ENCODE measurements around the gene RFESD.

RFESD gene

DNA sequence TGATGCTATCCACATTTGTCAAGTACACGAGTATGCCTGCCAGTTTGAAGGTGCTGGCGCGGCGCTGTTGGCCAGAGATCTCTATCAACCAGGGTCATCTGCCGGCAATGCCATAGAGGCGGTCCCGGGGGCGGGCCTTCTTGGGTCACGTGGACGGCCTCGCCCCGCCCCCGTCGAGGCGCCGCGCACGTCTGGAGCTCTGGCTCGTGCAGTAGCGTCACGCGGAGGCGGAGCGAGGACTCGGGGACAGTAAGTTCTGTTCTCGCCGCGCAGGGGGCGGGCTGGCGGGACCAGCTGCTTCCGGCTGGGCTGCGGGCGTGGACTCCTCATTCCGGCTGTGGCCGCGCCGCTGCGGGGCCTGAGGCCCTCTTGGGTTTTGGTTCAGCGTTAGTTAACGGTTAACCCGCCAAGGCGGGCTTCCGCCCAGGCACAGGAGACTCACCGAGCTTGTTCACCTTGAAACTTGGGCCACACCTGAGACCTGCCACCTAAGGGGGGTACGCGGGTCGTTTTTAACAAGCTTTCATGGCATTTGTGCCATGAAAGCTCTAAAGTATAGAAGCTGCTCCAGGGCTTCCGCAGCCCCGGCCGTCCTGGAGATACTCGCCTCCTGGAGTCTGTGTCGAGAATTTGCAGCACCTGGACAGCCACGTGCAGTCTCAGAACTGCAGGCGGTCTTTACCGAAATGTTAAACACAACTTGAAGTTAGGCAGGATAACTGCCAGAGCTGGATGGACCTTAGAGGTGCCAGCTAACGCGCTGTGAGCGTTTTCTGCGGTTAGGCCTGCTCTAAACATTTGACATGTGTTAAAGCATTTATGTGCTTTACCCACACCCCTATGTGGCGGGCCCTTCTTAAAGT is at the start of gene RFESD:
Gene RFESD, plus strand, starts transcription at position 209 of the 863 bp plus-strand sequence. CDS start 5,495 bp downstream, outside the sequence.
- peak; percentile 96 for DNase-seq (ENCODE audit: low spot score)

DNA sequence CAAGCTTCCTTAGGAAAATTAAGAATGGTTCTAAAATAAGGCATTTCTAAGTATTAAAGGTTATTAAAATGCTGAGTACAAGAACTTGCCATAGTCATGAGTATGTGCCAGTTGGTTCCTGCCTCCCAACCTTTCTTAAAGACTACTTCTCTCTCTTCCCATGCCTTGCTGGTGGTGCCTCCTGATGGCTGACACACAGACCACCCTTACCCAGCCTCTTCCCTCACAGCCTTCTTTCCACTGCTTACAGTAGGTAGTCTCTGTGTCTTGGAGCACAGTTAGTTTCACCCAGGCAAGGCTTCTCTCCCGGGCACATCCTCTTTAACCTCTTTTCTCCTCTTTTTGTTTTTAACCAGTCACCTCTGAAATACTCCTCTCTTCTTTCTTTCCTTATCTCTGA is 47.3 kb upstream of the RFESD start:
- DNase-seq (ENCODE audit: low spot score): no peak

DNA sequence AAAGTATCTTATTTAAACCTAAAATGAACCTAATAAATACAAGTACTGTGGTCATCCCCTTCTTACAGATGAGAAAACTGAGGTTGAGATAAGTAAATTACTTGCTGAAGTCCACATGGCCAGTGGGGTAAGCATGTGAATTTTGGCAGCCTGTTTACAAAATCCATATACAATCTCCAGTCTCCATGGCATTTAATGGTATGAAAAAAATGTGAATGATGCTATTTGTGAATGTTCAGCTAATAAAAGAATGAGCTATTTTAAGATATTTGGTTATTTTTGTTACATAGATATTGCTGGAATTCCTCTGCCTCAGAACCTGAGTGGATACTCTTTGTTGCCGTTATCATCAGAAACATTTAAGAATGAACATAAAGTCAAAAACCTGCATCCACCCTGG is 46.0 kb upstream of the RFESD start:
- no peak for DNase-seq (ENCODE audit: low spot score)

DNA sequence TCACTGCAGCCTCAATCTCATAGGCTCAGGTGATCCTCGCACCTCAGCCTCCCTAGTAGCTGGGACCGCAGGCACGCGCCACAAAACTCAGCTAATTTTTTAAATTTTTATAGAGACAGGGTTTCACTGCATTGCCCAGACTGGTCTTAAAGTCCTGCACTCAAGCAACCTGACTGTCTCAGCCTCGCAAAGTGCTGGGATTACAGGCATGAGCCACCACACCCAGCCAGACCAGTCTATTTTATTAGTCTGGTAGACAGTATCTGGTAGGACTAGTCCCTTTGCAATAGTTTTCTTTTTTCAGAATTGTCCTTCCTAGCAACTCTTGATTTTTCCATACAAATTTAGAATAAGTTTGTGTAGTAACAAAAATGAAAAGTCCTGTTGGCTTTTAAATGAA is 40.8 kb upstream of the RFESD start:
- DNase-seq (ENCODE audit: low spot score): no peak

GRCh38 chr5:95606419-95606818 is 40.2 kb upstream of the RFESD start:
- DNase-seq (ENCODE audit: low spot score): no peak

DNA sequence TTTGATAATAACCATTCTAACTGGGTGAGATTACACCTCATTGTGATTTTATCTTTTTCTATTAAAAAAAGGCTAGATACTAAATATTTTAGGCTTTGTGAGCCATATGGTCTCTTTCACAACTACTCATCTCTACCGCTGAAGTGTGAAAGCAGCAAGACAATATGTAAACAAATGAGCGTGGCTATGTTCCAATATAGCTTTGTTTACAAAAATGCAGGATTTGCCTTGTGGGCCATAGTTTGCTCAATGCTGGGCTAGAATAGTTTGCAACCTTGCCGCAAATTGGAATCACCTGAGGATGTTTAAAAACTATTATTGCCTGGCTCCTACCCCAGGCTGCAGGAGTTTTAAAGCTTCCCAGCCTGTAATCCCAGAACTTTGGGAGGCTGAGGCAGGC is 36.9 kb upstream of the RFESD start:
- no peak for DNase-seq (ENCODE audit: low spot score)

DNA sequence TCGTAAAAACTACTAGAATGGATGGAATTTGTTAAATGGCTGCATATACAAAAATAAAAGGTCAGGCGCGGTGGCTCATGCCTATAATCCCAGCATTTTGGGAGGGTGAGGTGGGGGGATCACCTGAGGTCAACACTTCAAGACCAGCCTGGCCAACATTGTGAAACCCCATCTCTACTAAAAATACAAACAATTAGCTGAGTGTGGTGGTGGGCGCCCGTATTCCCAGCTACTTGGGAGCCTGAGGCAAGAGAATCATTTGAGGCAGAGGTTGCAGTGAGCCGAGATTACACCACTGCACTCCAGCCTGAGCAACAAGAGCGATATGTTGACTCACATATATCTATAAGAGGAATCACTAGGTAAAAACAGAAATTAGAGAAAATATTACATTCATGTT is 36.0 kb upstream of the RFESD start:
- DNase-seq (ENCODE audit: low spot score): no peak

DNA sequence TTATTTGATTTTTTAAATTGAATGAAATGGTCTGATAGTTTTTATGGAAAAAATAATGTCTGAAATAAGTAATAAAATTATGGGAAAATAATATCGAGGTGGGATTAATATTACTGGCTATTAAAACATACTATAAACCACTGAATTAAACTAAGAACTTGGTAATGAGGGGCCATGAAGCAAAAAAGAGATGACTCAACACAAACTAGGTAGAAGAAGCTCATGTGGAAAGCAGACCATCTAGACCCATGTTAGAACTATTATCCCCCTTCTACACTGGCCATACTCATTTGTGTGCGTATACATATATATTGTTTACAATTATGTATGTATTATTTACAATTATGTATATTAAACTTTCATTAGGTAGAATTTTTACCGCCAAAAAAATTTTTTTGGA is 35.2 kb upstream of the RFESD start:
- no peak for DNase-seq (ENCODE audit: low spot score)

GRCh38 chr5:95613514-95613913 is 33.1 kb upstream of the RFESD start:
- DNase-seq (ENCODE audit: low spot score): no peak

GRCh38 chr5:95615164-95615467 is 31.5 kb upstream of the RFESD start:
- no peak for DNase-seq (ENCODE audit: low spot score)

DNA sequence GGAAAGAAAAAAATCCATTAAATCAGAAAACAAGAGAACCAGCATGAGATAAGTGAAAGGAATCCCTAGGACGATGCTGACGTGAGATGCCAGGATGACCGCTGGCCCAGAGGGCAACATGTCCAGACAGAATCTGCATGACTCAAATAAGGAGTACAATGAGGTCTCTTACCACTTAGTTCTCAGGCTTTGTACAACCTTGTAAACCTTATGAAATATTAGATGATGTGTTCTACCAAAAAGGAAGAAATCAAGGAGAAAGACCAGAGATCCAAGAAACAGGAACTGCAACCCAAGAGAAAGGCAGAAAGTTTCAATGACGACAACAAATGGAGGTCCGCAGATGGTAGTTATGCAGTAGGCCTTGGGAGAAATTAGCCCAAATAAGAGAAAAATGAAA is 29.5 kb upstream of the RFESD start:
- no peak for DNase-seq (ENCODE audit: low spot score)

DNA sequence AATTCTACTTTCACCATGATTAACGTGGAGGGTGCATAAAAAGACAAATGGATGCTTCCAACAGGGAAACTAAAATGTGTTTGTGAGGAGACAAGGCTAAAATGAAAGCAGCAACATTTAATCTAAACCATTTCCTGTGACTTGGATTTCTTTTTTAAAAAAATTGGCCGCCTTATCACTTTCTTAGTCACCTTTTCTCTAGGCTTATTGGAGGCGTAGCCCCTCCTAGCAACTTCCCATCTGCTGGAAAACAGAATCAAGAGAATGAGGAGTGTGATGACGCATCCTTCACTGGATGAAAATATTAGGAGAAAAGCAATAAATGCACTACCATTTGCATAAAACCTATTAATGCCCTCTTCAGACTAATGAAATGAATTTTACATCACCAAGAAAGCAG is 27.5 kb upstream of the RFESD start:
- no peak for DNase-seq (ENCODE audit: low spot score)

GRCh38 chr5:95619514-95620029 is 27.0 kb upstream of the RFESD start:
- no peak for DNase-seq (ENCODE audit: low spot score)

GRCh38 chr5:95620030-95620869 is 26.3 kb upstream of the RFESD start, which contains the start of gene GPR150:
Gene GPR150, plus strand, starts transcription at chr5:95620087. Its CDS starts 189 bp downstream, at chr5:95620276.
- no peak for DNase-seq (ENCODE audit: low spot score)

DNA sequence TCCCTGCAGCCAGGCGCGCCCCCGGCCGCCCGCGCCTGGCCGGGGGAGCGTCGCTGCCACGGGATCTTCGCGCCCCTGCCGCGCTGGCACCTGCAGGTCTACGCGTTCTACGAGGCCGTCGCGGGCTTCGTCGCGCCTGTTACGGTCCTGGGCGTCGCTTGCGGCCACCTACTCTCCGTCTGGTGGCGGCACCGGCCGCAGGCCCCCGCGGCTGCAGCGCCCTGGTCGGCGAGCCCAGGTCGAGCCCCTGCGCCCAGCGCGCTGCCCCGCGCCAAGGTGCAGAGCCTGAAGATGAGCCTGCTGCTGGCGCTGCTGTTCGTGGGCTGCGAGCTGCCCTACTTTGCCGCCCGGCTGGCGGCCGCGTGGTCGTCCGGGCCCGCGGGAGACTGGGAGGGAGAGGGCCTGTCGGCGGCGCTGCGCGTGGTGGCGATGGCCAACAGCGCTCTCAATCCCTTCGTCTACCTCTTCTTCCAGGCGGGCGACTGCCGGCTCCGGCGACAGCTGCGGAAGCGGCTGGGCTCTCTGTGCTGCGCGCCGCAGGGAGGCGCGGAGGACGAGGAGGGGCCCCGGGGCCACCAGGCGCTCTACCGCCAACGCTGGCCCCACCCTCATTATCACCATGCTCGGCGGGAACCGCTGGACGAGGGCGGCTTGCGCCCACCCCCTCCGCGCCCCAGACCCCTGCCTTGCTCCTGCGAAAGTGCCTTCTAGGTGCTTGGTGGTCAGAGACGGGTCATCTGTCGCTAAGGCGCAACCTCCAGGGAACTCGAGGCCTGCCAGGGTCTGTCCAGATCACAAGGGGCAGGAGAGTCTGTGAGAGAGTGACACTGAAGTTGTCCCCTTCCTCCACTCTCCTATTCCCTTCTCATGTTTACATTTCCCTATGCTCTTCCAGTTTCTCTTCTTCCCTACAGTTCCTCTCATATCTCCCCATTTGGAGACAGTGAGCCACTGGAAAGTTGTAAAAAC is 25.4 kb upstream of the RFESD start:
- no peak for DNase-seq (ENCODE audit: low spot score)

- no peak for DNase-seq (ENCODE audit: low spot score)
Measured at GRCh38 chr5:95621839-95622629, 24.5 kb upstream of the RFESD start.

GRCh38 chr5:95623706-95624105 is 22.9 kb upstream of the RFESD start:
- no peak for DNase-seq (ENCODE audit: low spot score)

- no peak for DNase-seq (ENCODE audit: low spot score)
Measured at GRCh38 chr5:95624368-95624767, 22.2 kb upstream of the RFESD start.

DNA sequence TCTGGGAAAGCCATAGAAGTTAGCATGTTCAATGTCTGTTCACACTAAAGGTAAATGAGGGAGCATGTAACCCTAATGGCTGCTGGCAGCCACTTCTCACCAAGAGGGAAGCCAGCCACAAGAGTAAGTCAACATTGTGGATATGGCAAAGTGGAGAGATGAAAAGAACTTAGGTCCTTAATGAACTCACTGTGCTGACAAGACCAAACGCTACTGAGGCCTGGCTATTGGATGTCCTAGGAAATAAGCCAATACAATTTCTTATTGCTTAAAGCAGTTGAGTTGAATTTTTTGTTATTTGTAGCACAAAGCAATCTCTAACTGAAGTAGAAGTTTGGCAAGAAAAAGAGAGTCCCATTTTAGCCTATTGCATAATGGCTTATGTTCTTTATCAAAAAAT is 19.9 kb upstream of the RFESD start:
- no peak for DNase-seq (ENCODE audit: low spot score)

DNA sequence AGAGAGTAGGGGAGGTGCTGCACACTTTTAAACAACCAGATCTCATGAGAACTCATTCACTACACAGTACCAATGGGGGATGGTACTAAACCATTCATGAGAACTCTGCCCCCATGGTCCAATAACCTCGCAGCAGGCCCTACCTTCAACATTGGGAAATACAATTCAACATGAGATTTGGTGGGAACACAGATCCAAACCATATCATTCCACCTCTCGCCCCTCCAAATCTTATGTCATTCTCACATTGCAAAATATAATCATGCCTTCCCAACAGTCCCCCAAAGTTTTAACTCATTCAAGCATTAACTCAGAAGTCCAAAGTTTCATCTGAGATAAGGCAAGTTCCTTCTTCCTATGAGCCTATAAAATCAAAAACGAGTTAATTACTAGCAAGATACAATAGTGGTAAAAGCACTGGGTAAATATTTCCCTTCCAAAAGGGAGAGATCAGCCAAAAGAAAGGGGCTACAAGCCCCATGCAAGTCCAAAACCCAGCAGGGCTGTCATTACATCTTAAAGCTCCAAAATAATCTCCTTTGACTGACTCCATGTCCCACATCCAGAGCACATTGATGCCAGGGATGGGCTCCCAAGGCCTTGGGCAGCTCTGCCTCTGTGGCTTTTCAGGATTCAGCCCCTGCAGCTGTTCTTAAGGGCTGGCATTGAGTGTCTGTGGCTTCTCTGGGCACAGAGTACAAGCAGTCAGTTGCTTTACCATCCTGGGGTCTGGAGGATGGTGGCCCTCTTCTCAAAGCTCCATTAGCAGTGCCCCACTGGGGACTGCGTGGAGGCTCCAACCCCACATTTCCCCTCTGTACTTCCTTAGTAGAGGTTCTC is 18.4 kb upstream of the RFESD start:
- DNase-seq (ENCODE audit: low spot score): no peak

All from NAMALWA (cell line).